Astrocyte (in vitro differentiated cells and primary cell): ENCODE results near the gene TEKT5. TPM values are rescaled to one million over a fixed set of nuclear protein-coding genes. Genes with fewer than 3 reads are reported as not detected.

Source experiments
- DNase-seq: peaks from one replicate; pipeline ENCODE4 v3.0.0-alpha.2; 2010; ENCODE audit warnings: low read depth
- FAIRE-seq: peaks from 2 replicates; lab custom pipeline; 2011; peaks lifted over from hg19 to GRCh38; lab: Jason Lieb, UNC
- H2AFZ ChIP-seq: 2 replicates; pipeline ENCODE4 v1.6.0; 2012; ENCODE audit warnings: low read depth, low read length, inconsistent platforms
- H3K27ac ChIP-seq: 2 replicates; pipeline ENCODE4 v1.5.1; 2011; ENCODE audit warnings: low read depth, low read length, inconsistent platforms
- H3K27me3 ChIP-seq: 2 replicates; pipeline ENCODE4 v1.6.0; 2011; ENCODE audit warnings: low read length, inconsistent platforms; ENCODE audit not compliant: insufficient read depth
- H3K36me3 ChIP-seq: 2 replicates; pipeline ENCODE4 v1.5.1; 2011; ENCODE audit warnings: low read length, inconsistent platforms; ENCODE audit not compliant: insufficient read depth
- H3K4me1 ChIP-seq: 2 replicates; pipeline ENCODE4 v1.5.1; 2011; ENCODE audit warnings: low read length, inconsistent platforms; ENCODE audit not compliant: insufficient read depth
- H3K4me2 ChIP-seq: 2 replicates; pipeline ENCODE4 v1.6.0; 2012; ENCODE audit warnings: low read length, inconsistent platforms
- H3K4me3 ChIP-seq: 2 replicates; pipeline ENCODE4 v1.5.1; 2011; ENCODE audit warnings: low read depth, mild to moderate bottlenecking, low read length, inconsistent platforms; ENCODE audit not compliant: insufficient read depth
- H3K79me2 ChIP-seq: 2 replicates; pipeline ENCODE4 v1.6.0; 2012; ENCODE audit warnings: mild to moderate bottlenecking, low read length, inconsistent platforms; ENCODE audit not compliant: insufficient read depth
- H3K9ac ChIP-seq: 2 replicates; pipeline ENCODE4 v1.6.0; 2012; ENCODE audit warnings: mild to moderate bottlenecking, low read length, inconsistent platforms
- H3K9me3 ChIP-seq: 2 replicates; pipeline ENCODE4 v1.5.1; 2012; ENCODE audit warnings: low read depth, mild to moderate bottlenecking, low read length, inconsistent platforms; ENCODE audit not compliant: insufficient read depth
- H4K20me1 ChIP-seq: 2 replicates; pipeline ENCODE4 v1.6.0; 2012; ENCODE audit warnings: low read length, inconsistent platforms; ENCODE audit not compliant: insufficient read depth
- H3K27ac Mint-ChIP-seq: one replicate; pipeline ENCODE4 v1.8.0; 2021; ENCODE audit warnings: mild to moderate bottlenecking, mixed read lengths; ENCODE audit not compliant: unreplicated experiment
- H3K27me3 Mint-ChIP-seq: one replicate; pipeline ENCODE4 v1.8.0; 2021; ENCODE audit warnings: low read depth, mixed read lengths; ENCODE audit not compliant: unreplicated experiment
- H3K36me3 Mint-ChIP-seq: one replicate; pipeline ENCODE4 v1.8.0; 2021; ENCODE audit warnings: low read depth, mixed read lengths; ENCODE audit not compliant: unreplicated experiment
- H3K4me1 Mint-ChIP-seq: one replicate; pipeline ENCODE4 v1.8.0; 2021; ENCODE audit warnings: low read depth, mixed read lengths; ENCODE audit not compliant: unreplicated experiment
- H3K4me3 Mint-ChIP-seq: one replicate; pipeline ENCODE4 v1.8.0; 2021; ENCODE audit warnings: mild to moderate bottlenecking, moderate library complexity, mixed read lengths; ENCODE audit not compliant: unreplicated experiment
- H3K9me3 Mint-ChIP-seq: one replicate; pipeline ENCODE4 v1.8.0; 2021; ENCODE audit warnings: mild to moderate bottlenecking, mixed read lengths; ENCODE audit not compliant: unreplicated experiment
- EZH2 ChIP-seq: IDR thresholded peaks from 2 replicates; pipeline ENCODE4 v1.6.1; 2012; ENCODE audit warnings: mild to moderate bottlenecking, low read length, inconsistent platforms; ENCODE audit not compliant: insufficient read depth
- total RNA-seq: library from RNA; stranded (reverse); gene quantifications from 2 replicates; pipeline ENCODE4 v1.2.1, GENCODE V29; 2021
- TF ChIP-seq, protein P1 (sequence below): IDR thresholded peaks from 2 replicates; pipeline ENCODE4 v1.5.1; 2011; ENCODE audit warnings: low read depth, mild to moderate bottlenecking, inconsistent platforms, low read length, moderate library complexity; ENCODE audit not compliant: insufficient read depth

Gene TEKT5
- total RNA-seq, 1 donor from 2014 or later, result not detected

DNA sequence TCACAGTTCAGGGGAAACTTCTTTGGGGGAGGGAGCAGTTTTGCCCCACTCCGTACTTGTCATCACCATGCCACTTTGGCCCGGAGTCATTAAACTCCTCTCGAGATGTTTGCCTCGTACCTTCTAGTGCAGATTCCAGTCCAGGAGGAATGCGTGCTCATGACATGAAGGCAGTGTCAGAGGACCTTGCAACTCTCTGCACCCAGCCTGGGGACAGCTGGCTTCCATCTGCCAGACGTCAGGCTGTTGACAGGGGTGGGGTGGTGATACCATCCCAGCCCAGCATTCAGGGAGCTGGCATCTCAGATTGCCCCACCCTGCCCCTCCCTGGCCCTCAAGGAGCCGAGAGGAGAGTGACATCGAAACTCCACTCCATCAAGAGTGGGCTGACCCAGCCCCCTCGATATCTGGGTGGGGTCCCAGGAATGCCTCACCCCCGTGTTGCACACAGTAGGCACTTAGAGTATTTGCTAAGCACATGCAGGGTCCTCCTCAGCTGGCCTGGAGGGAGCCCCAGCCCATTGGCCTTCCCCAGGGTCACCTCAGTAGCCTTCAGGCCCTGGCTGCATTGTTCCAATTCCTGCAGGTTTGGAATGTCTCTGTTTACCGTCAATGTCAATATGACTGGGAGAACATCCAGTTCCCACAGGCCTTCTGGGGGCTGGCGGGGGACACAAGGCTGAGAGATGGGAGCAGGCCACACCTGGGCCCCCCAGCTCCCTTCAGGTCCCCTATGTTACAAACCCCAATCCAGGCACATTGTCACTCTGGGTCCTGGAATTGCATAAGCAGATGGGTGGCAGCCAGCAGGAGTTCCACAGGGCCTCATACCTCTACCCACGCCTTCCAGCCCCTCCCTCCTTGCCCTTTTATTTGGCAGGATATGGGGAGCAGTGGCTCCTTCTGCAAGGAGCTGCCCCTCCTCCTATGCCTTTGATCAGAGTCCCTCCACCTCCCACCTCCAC is 93.0 kb downstream of the TEKT5 start:
- Mint-ChIP-seq H3K27me3 (peaks cover 40% of the 10 kb centered on the region), H3K36me3 (no peaks in the 10 kb centered on the region), H3K9me3 (no peaks in the 10 kb centered on the region), H3K27ac (no peak overlapping the region), H3K4me3 (no peak overlapping the region), H3K4me1 (peaks cover 2% of the 10 kb centered on the region)
- peaks cover 7% of the 10 kb centered on the region for H3K27me3 ChIP-seq
- no peak overlapping the region for H3K9ac ChIP-seq
- no peaks in the 10 kb centered on the region for H3K36me3 ChIP-seq
- no peak overlapping the region for H3K4me2 ChIP-seq
- H3K27ac ChIP-seq, result no peak overlapping the region
- H3K79me2 ChIP-seq, result no peaks in the 10 kb centered on the region
- DNase-seq (no peak), FAIRE-seq (no peak)
- no peaks in the 10 kb centered on the region for H3K4me1 ChIP-seq
- H4K20me1 ChIP-seq, result no peaks in the 10 kb centered on the region
- H2AFZ ChIP-seq, result no peak overlapping the region
- no peaks in the 10 kb centered on the region for H3K9me3 ChIP-seq
- TF ChIP-seq, protein P1, sequence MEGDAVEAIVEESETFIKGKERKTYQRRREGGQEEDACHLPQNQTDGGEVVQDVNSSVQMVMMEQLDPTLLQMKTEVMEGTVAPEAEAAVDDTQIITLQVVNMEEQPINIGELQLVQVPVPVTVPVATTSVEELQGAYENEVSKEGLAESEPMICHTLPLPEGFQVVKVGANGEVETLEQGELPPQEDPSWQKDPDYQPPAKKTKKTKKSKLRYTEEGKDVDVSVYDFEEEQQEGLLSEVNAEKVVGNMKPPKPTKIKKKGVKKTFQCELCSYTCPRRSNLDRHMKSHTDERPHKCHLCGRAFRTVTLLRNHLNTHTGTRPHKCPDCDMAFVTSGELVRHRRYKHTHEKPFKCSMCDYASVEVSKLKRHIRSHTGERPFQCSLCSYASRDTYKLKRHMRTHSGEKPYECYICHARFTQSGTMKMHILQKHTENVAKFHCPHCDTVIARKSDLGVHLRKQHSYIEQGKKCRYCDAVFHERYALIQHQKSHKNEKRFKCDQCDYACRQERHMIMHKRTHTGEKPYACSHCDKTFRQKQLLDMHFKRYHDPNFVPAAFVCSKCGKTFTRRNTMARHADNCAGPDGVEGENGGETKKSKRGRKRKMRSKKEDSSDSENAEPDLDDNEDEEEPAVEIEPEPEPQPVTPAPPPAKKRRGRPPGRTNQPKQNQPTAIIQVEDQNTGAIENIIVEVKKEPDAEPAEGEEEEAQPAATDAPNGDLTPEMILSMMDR, result no peak
- no peak for TF ChIP-seq EZH2
- no peak overlapping the region for H3K4me3 ChIP-seq

DNA sequence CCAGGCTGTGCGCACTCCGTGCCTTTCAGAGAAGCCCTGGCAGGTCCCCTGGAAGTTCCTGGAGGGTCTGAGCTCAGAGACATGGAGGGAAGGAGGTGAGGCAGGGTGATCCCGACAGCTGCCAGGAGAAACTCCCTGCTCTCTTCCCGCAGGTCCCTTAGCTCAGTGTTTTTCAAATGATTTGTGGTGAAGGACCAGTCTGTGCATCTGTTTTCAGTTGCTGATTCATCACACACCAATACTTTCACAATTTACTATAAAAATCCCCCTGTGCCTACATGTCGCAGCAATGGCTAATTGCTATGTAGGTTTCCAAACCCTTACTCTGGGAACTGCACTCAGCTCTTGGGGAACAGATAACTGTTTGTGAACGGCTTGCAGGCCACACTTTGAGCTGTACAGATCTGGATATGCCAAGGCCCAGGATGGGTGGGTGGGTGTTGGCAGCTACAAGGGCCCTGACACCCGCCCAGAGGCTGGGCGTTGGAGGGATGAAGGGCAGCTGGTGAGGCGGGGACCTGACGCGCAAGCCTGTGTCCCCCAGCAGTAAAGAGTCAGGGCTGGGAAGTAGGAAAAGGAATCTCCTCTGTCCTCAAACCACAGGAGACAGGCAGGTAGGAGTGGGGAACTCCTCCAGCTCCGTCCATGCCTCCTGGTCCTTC is 93.8 kb downstream of the TEKT5 start:
- no peak for FAIRE-seq
- no peak overlapping the region for H3K27ac ChIP-seq

More for the DNA sequence above, 93.8 kb downstream of the TEKT5 start:
- Histone ChIP-seq H4K20me1 (no peaks in the 10 kb centered on the region), H3K9ac (no peak overlapping the region), H3K4me1 (no peaks in the 10 kb centered on the region), H3K4me2 (no peak overlapping the region), H3K79me2 (no peaks in the 10 kb centered on the region), H3K4me3 (no peak overlapping the region), H3K9me3 (no peaks in the 10 kb centered on the region), H3K36me3 (no peaks in the 10 kb centered on the region), H3K27me3 (peaks cover 9% of the 10 kb centered on the region), H2AFZ (no peak overlapping the region)
- H3K4me3 Mint-ChIP-seq, result no peak overlapping the region
- DNase-seq, result peak; percentile 48
- TF ChIP-seq, protein P1, result no peak
- no peak for TF ChIP-seq EZH2
- H3K27ac Mint-ChIP-seq, result no peak overlapping the region
- no peaks in the 10 kb centered on the region for H3K36me3 Mint-ChIP-seq
- H3K9me3 Mint-ChIP-seq, result no peaks in the 10 kb centered on the region
- H3K4me1 Mint-ChIP-seq, result peaks cover 2% of the 10 kb centered on the region
- peaks cover 40% of the 10 kb centered on the region for H3K27me3 Mint-ChIP-seq
